Skin of body (tissue), 2 donors: ENCODE results near the gene KIDINS220. TPM values are rescaled to one million over a fixed set of nuclear protein-coding genes. Genes with fewer than 3 reads are reported as not detected.
A peak's percentile ranks its signal among the peaks of the same experiment; 100 is the strongest.

Experiments
- DNase-seq: peaks from one replicate; lab custom pipeline; 2025; lab: John Stamatoyannopoulos, UW
- total RNA-seq: library from RNA; depleted of rRNA; stranded (reverse); fragments of >200 nt; gene quantifications from one replicate; pipeline ENCODE4 v1.2.3, GENCODE V29; 2014

KIDINS220 gene
- total RNA-seq, 1 donor from 2014 or later, result 111 TPM

DNA sequence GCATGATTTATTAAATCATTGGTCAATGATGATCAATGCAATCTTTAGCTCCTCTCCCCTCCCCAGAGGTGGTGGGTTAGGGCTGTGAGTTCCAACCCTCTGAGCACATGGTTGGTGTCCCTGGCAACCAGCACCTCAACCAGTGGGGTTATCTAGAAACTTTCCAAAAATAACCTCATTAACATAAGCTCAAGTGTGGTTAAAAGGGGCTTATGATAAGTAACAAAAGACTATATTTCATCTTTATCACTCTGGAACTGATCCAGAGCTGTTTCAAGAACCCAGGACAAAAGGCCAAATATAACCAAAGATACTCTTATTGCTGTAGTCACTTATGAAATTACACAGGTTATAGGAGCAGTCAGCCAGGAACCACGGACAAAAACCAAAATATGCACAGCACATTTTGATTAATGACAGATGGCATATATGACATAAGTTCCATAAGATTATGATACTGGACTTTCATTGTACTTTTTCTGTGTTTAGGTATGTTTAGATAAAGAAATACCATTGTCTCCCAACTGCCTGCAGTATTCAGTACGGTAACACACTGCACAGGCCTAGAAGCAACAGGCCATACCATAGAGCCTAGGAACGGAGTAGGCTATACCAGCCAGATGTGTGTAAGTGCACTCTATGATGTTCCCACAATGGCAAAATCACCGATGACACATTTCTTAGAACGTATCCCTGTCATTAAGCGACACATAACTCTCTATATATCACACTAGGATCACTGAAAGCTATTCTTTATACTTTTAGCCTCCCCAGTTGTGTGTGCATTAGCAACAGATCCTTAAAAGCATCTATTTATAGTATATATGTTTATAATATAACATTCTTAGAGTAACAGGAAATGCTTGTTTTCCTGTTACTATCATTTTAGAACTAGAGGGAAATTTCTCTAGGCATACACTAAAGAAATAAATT is 31.9 kb downstream of the KIDINS220 start:
- DNase-seq, result no peak

- DNase-seq, result no peak
Measured at GRCh38 chr2:8803658-8804379, 33.6 kb downstream of the KIDINS220 start.

DNA sequence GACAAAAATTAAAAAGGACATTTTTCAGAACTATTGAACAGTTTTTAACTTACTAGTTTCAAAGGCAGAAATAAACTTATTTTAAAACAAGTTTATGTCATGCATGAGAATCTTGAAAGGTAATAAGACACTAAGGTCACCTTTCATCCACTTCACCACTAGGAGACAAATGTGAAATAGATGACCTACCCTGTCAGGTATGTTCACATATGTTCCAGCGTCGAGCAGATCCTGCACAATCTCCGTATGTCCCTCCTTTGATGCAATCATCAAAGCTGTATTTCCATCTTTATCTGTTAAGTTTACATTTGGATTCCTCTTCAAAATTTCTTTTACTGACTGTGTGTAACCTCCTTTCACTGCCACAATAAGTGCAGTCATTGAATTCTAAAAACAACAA is 34.7 kb downstream of the KIDINS220 start:
- DNase-seq, result no peak

DNA sequence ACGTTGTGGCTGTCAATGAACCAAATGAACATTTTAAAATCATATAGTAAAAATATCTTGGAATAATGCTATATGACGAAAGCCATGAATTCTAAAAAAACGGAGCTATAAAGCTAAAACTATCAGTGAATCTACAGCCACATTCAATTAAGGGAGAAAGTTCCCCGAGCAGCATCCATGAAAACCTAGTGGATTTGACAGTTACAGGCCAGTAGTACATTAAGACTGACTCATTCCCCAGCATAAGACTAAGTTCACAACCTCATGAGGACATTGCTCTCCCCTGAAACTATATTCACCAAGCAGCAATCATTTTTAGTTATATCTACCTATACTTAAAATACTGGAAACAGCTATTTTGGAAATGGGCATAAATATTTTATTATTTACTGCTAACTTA is 36.6 kb downstream of the KIDINS220 start:
- no peak for DNase-seq

DNA sequence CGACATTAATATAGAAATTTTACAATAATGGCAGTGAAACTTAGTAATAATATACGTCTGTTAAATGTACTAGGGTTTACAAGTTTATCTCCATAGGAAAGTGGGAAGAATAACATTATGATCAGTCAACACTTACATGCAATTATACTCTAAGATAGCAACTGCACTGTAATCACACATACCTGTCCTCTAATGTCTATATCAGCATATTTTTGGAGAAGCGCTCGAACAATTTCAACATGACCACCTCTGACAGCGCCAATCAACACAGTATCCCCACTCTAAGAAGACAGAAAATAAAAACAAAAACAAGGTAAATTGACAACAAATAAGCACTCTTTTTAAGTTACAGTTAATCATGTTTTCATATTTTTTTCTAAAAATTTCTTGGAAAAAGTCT is 37.2 kb downstream of the KIDINS220 start:
- DNase-seq, result no peak

DNA sequence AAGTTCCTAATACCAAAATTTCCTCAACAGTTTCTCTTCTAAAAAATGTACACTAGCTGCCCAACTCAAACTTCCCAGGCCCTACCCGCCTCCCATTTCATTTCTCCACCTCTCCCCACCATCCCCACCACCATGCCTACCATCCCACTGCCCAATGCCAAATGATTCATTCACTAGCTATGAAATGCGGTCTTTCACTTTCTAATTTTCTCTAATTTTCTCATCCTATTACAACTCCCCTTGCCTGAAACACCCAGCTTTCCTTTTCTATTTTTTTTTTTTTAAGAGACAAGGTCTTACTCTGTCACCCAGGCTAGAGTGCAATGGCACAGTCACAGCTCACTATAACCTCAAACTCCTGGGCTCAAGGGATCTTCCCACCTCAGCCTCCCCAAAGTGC is 38.4 kb downstream of the KIDINS220 start:
- DNase-seq, result no peak

GRCh38 chr2:8798393-8798792 is 39.0 kb downstream of the KIDINS220 start:
- no peak for DNase-seq

- no peak for DNase-seq
Measured at GRCh38 chr2:8797682-8798081, 39.7 kb downstream of the KIDINS220 start.

GRCh38 chr2:8796878-8797550 is 40.4 kb downstream of the KIDINS220 start:
- no peak for DNase-seq

GRCh38 chr2:8796315-8796848 is 41.0 kb downstream of the KIDINS220 start:
- no peak for DNase-seq

GRCh38 chr2:8794923-8795825 is 42.2 kb downstream of the KIDINS220 start:
- DNase-seq, result no peak

- DNase-seq, result no peak
Measured at GRCh38 chr2:8790739-8791162, 46.7 kb downstream of the KIDINS220 start.

- DNase-seq, result no peak
Measured at GRCh38 chr2:8786463-8786862, 51.0 kb downstream of the KIDINS220 start.

DNA sequence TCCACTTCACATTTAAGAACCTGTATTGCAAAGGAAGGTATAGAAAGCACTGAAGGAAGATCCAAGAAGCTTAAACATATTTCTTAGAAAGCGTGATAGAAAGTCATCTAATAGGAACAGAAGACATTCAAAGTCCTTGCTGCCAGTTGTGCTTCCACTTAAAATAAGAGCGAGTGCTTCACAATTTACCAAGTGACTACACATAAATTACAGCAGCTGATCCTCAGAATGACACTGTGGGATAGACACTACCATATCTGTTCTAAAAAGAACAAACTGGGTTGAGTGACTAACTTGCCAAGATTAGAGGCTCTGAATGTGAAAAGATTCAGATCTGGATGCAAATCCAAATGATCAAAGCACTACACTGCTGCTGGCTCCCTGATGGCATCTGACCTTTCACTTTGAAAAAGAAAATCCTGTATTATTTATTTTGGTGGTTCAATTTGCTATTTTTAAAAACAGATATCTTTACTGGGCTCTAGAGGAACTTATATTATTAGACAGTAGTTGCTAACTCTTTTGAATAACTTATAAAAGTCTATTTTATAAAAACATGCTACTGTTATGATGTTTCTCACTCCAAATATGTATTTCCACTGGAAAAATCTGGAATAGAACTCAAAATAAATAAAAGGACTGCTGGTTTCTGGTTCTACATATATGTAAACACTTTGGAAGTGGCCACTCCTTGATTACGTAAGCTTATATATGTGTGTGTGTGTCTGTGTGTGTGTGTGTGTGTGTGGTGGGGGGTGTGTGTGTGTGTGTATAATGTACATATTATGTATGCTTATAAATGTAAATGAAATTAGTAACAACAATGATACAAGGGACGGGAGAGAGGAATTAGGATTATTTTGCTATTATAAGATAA is 57.4 kb downstream of the KIDINS220 start:
- no peak for DNase-seq

GRCh38 chr2:8774371-8774770 is 63.0 kb downstream of the KIDINS220 start:
- no peak for DNase-seq

GRCh38 chr2:8767324-8767723 is 70.1 kb downstream of the KIDINS220 start:
- DNase-seq, result no peak

DNA sequence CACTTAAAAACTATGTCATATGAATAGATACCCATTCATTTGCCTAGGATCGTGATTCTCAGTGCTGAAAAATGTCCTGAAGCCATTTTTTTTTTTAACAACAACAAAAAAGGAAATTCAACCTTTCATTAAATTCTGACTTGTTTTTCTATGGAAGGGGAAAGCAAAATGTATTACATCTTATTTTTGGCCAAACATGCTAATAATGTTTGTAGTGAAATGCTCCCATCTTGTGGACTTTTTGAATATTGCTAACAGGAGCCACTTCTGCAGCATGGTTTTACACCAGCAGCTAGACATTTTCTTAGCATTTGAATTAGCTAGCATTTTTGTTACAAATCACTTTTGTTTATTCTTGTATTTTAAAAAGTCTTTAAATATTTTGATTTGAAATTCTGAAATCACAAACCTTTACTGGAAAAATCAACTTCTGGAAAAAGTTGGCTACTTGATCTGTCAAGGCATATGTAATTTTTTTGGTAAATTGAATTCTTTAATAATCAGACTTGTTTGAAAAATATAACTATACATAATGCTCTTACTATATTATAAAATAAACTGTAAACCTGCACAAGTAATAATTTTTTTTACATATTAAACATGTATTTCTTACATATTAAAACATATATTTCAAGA is 75.8 kb downstream of the KIDINS220 start:
- DNase-seq, result peak; percentile 23

DNA sequence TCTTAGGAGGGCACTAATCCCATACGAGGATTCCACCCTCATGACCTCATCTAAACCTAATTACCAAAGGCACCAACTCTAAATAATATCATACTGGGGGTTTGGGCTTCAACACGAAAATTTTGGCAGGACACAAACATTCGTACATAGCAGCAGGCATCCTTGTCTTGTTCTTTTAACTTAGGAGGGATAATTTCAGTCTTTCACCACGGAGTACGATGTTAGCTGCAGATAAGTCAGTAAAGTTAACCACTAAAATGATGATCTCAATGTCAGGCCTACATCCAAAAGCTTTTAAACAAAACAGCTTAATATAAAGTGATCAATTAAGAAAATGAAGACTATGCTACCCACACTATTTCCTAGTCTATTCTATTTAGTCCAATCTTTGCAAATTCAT is 80.7 kb downstream of the KIDINS220 start:
- DNase-seq, result no peak

DNA sequence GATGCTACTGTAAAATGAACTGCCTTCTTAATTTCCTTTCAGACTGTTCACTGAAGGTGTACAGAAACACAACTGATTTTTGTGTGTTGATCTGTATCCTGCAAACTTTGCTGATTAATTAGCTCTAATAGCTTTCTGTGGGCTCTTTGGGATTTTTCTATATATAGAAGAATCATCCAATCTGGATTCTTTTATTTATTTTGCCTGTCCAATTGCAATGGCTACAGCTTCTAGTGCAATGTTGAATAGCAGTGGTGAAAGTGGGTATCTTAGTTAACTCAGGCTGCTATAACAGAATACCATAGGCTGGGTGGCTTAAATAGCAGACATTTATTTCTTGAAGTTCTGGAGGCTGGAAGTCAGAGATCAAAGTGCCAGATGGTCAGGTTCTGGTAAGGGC is 81.2 kb downstream of the KIDINS220 start:
- DNase-seq, result no peak
